Natural killer cell (primary cell): ENCODE measurements around the gene FADS6. TPM values are rescaled to one million over a fixed set of nuclear protein-coding genes. Genes with fewer than 3 reads are reported as not detected.

Experiments
- ATAC-seq, 3 donors: fragments of 150-1000 bp in 2 of 3; fragments of 200-7000 bp in 1 of 3; cut with Tn5 transposase; 1 replicate in 1 of 3; 2 replicates in 2 of 3; pipeline ENCODE4 v1.10.0; 2021; ENCODE audit warnings: mild to moderate bottlenecking in 2 of 3, moderate library complexity in 2 of 3
- DNase-seq, 2 donors: peaks; one replicate each; pipeline versions ENCODE4 v3.0.0 to v3.0.0-alpha.2; 2013 to 2021; ENCODE audit warnings: mixed read lengths in 1 of 2
- H3K27ac ChIP-seq: one replicate; pipeline ENCODE4 v1.5.1; 2013; ENCODE audit warnings: mild to moderate bottlenecking, low read length
- H3K27me3 ChIP-seq: one replicate; pipeline ENCODE4 v1.6.1; 2013; ENCODE audit warnings: low read length; ENCODE audit not compliant: control insufficient read depth, insufficient read depth
- H3K36me3 ChIP-seq: one replicate; pipeline ENCODE4 v1.6.1; 2013; ENCODE audit warnings: low read length; ENCODE audit not compliant: control insufficient read depth, insufficient read depth
- H3K4me1 ChIP-seq: one replicate; pipeline ENCODE4 v1.6.1; 2013; ENCODE audit warnings: low read length; ENCODE audit not compliant: control insufficient read depth, insufficient read depth
- H3K4me3 ChIP-seq: one replicate; pipeline ENCODE4 v1.5.1; 2013; ENCODE audit warnings: low read length
- H3K9me3 ChIP-seq: one replicate; pipeline ENCODE4 v1.6.1; 2013; ENCODE audit warnings: low read length; ENCODE audit not compliant: control insufficient read depth, insufficient read depth
- H3K27ac Mint-ChIP-seq, 2 donors: one replicate each; pipeline ENCODE4 v1.8.0; 2022; ENCODE audit warnings: mild to moderate bottlenecking in 2 of 2, mixed read lengths in 2 of 2, moderate library complexity in 1 of 2
- H3K27me3 Mint-ChIP-seq, 2 donors: one replicate each; pipeline ENCODE4 v1.8.0; 2022; ENCODE audit warnings: low read depth in 2 of 2, mixed read lengths in 2 of 2
- H3K36me3 Mint-ChIP-seq: one replicate; pipeline ENCODE4 v1.8.0; 2022; ENCODE audit warnings: mixed read lengths
- H3K4me1 Mint-ChIP-seq, 2 donors: one replicate each; pipeline ENCODE4 v1.8.0; 2022; ENCODE audit warnings: mixed read lengths in 2 of 2
- H3K4me3 Mint-ChIP-seq: one replicate; pipeline ENCODE4 v1.8.0; 2022; ENCODE audit warnings: mild to moderate bottlenecking, moderate library complexity, mixed read lengths
- H3K9me3 Mint-ChIP-seq, 2 donors: one replicate each; pipeline ENCODE4 v1.8.0; 2022; ENCODE audit warnings: mixed read lengths in 2 of 2
- WGBS: methylation state at CpG from one replicate; pipeline ENCODE4 v1.1.7; 2013; ENCODE audit warnings: missing lambda C conversion rate; ENCODE audit not compliant: insufficient coverage; 5-methylcytosine and 5-hydroxymethylcytosine counted together
- intact Hi-C: fragments of 100-400 bp; cut with micrococcal nuclease; formaldehyde crosslinking; loops from one replicate; pipeline ENCODE4 v1.14.2; 2022
- total RNA-seq, 4 donors: library from RNA; stranded (reverse); fragments of 120-200 nt in 1 of 4; gene quantifications; one replicate each; pipeline versions ENCODE4 v1.2.3 to v1.2.4, GENCODE V29; 2013 to 2022
- TF ChIP-seq, protein P1 (sequence below): fragments of 200-600 bp; IDR thresholded peaks from one replicate; pipeline ENCODE4 v1.8.0; 2022; ENCODE audit warnings: antibody characterized with exemption

FADS6 gene
- total RNA-seq, 3 donors from 2014 or later (not counting 1 experiment from before 2014, with no cell fraction given), result not detected

DNA sequence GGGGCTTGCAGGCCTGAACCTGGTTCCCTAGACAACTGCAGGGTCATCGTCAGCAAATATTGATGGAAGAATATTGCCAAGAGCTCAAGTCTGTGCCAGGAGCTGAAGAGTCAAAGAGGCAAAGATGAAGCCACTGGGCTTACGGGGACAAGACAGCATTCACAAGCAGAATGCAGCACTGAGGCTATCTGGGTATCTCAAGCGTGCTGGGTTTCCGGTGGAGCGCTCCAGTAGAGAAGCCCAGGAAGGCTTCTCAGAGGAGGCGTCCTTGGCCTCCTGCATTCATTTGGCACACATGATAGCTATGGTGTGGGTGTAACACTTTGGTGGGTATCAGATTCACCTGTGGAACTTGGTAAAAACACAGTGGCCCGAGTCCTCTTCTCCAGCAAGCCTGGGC is 2.9 kb downstream of the FADS6 start:
- H3K4me1 Mint-ChIP-seq, result peaks cover 0 to 3% of the 10 kb centered on the region in 2 donors
- no peak overlapping the region for H3K27ac Mint-ChIP-seq
- no peak overlapping the region for H3K4me3 Mint-ChIP-seq
- intact Hi-C loops, result no loop called here
- no peaks in the 10 kb centered on the region for H3K9me3 ChIP-seq
- peaks cover 14 to 28% of the 10 kb centered on the region in 2 donors for H3K27me3 Mint-ChIP-seq
- no peak overlapping the region for H3K4me3 ChIP-seq
- no peaks in the 10 kb centered on the region for H3K36me3 ChIP-seq
- no peak for DNase-seq
- peaks cover 18% of the 10 kb centered on the region for H3K27me3 ChIP-seq
- no peaks in the 10 kb centered on the region for H3K4me1 ChIP-seq
- ATAC-seq, result no peak
- no peaks in the 10 kb centered on the region for H3K9me3 Mint-ChIP-seq
- no peak overlapping the region for H3K27ac ChIP-seq
- H3K36me3 Mint-ChIP-seq, result no peaks in the 10 kb centered on the region
- TF ChIP-seq, protein P1, sequence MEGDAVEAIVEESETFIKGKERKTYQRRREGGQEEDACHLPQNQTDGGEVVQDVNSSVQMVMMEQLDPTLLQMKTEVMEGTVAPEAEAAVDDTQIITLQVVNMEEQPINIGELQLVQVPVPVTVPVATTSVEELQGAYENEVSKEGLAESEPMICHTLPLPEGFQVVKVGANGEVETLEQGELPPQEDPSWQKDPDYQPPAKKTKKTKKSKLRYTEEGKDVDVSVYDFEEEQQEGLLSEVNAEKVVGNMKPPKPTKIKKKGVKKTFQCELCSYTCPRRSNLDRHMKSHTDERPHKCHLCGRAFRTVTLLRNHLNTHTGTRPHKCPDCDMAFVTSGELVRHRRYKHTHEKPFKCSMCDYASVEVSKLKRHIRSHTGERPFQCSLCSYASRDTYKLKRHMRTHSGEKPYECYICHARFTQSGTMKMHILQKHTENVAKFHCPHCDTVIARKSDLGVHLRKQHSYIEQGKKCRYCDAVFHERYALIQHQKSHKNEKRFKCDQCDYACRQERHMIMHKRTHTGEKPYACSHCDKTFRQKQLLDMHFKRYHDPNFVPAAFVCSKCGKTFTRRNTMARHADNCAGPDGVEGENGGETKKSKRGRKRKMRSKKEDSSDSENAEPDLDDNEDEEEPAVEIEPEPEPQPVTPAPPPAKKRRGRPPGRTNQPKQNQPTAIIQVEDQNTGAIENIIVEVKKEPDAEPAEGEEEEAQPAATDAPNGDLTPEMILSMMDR, result no peak
- 88% methylated on average over 7 of the region's 7 CpGs for WGBS

DNA sequence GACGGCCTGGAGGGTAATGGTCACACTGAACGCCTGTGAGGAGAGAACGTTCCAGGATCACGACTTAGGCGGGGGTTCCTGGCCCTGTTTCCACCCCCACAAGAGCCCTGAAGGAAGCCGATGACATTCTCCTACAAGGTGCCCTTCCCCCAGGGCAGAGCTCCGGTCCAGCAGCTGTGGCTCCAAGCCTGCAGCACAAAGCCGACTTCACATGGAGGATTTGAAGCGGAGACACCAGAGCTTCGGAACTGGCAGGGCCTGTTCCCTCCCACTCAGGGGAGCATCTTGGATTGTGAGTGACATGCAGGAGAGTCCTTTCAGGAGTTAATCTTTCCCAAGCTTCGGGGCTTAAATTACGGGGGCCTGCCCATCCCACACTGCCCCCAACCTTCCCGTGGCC is 5.0 kb downstream of the FADS6 start:
- Histone ChIP-seq H3K36me3 (no peaks in the 10 kb centered on the region), H3K9me3 (no peaks in the 10 kb centered on the region), H3K27me3 (peaks cover 12% of the 10 kb centered on the region), H3K4me3 (no peak overlapping the region), H3K27ac (no peak overlapping the region), H3K4me1 (no peaks in the 10 kb centered on the region)
- WGBS, result 77% methylated on average over 13 of the region's 13 CpGs
- no peaks in the 10 kb centered on the region for H3K36me3 Mint-ChIP-seq
- H3K9me3 Mint-ChIP-seq, result no peaks in the 10 kb centered on the region
- DNase-seq (no peak), ATAC-seq (no peak)
- intact Hi-C loops, result no loop called here
- H3K27ac Mint-ChIP-seq, result no peak overlapping the region
- no peak overlapping the region for H3K4me3 Mint-ChIP-seq
- TF ChIP-seq, protein P1, result no peak
- H3K4me1 Mint-ChIP-seq, result no peaks in the 10 kb centered on the region
- H3K27me3 Mint-ChIP-seq, result peaks cover 7 to 21% of the 10 kb centered on the region in 2 donors

DNA sequence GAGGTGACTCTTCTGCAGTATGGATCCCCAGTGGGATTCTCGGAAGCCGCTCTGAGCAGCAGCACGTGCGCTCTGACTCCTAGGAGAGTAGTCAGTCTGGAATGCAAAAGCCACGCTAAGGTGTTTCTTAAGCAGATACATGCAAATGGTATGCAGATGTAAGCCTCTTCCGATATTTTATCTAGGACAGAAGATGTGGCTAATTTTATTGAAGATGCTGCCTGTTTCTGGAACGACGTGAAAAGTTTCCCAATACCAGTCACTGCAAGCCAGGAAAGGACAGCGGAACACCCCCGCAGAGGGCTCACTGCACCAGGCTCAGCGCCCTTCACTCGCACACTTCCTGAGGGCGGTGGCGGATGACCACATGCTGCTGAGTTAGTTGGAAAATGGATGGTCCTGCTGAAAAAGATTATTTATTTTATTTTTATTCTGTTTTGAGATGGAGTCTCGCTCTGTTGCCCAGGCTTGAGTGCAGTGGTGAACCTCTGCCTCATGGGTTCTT is 10.1 kb downstream of the FADS6 start:
- no peaks in the 10 kb centered on the region for H3K27me3 ChIP-seq
- H3K36me3 Mint-ChIP-seq, result no peaks in the 10 kb centered on the region
- H3K4me1 ChIP-seq, result no peaks in the 10 kb centered on the region
- WGBS, result 76% methylated on average over 15 of the region's 15 CpGs
- no peaks in the 10 kb centered on the region for H3K36me3 ChIP-seq
- no peak overlapping the region for H3K27ac Mint-ChIP-seq
- no peak overlapping the region for H3K27ac ChIP-seq
- ATAC-seq (no peak), DNase-seq (no peak)
- H3K4me1 Mint-ChIP-seq, result no peaks in the 10 kb centered on the region
- TF ChIP-seq, protein P1, result no peak
- H3K27me3 Mint-ChIP-seq, result peaks cover 7 to 15% of the 10 kb centered on the region in 2 donors
- no peaks in the 10 kb centered on the region for H3K9me3 ChIP-seq
- H3K4me3 Mint-ChIP-seq, result no peak overlapping the region
- intact Hi-C loops, result no loop called here
- no peaks in the 10 kb centered on the region for H3K9me3 Mint-ChIP-seq
- no peak overlapping the region for H3K4me3 ChIP-seq
